ENCODE measurements around the gene ANKRD33. TPM values are rescaled to one million over a fixed set of nuclear protein-coding genes. Genes with fewer than 3 reads are reported as not detected.

Gene ANKRD33
- total and polyA plus RNA-seq, 2 experiments from 2014 or later = 0.27 to 1.7 TPM

GRCh38 chr12:51838762-51839161, 49.1 kb upstream of the ANKRD33 start:
- TF ChIP-seq ZNF331 (CRISPR knock-in tag; IDR thresholded peaks at IDR 0.05; ENCODE audit: low read depth) = no peak
- TF ChIP-seq CTCF (conservative IDR thresholded peaks at IDR 0.05; ENCODE audit: low read depth in 2 of 2) = no peak
- TF ChIP-seq NANOG (IDR thresholded peaks at IDR 0.05; ENCODE audit: borderline replicate concordance) = no peak
- no peak for TF ChIP-seq POLR2AphosphoS5 (IDR thresholded peaks at IDR 0.05; ENCODE audit: low read depth)
- TF ChIP-seq ETS1 (IDR thresholded peaks at IDR 0.05) = no peak
- TF ChIP-seq EZH2phosphoT487 (IDR thresholded peaks at IDR 0.05; ENCODE audit: unreplicated experiment) = no peak
- no peak for TF ChIP-seq EZH2 (IDR thresholded peaks at IDR 0.05; ENCODE audit: low read depth, unreplicated experiment)
- no peak for TF ChIP-seq JUNB (IDR thresholded peaks at IDR 0.05; ENCODE audit: unreplicated experiment)
- no peak for TF ChIP-seq ZNF114 (CRISPR knock-in tag; IDR thresholded peaks at IDR 0.05)
- TF ChIP-seq CREB1 (CRISPR knock-in tag; IDR thresholded peaks at IDR 0.05; ENCODE audit: low read depth) = no peak
- no peak for TF ChIP-seq ZNF462 (CRISPR knock-in tag; IDR thresholded peaks at IDR 0.05)
- TF ChIP-seq STAT1 (IDR thresholded peaks at IDR 0.05; ENCODE audit: unreplicated experiment) = no peak
- TF ChIP-seq REST (IDR thresholded peaks at IDR 0.05; ENCODE audit: unreplicated experiment) = no peak
- H3K36me3 Mint-ChIP-seq (ENCODE audit: low read depth) = peaks cover 3% of the 10 kb centered on the region; the same call in 1 of the 3 replicates
- Histone ChIP-seq H3K79me2 (replicated peaks; ENCODE audit: insufficient read depth) (no peaks in the 10 kb centered on the region), H3K4me2 (no peak overlapping the region), H3K9me2 (ENCODE audit: insufficient read depth) (0 out of 2 replicates have a peak, but pooled peaks cover 3% of the 10 kb centered on the region), H3K36me3 (ENCODE audit: insufficient read depth) (no peaks in the 10 kb centered on the region), H3K27me3 (ENCODE audit: insufficient read depth) (no peaks in the 10 kb centered on the region), H3K4me1 (ENCODE audit: insufficient read depth) (peaks cover 39% of the 10 kb centered on the region), H3K27ac (ENCODE audit: low read depth) (no peak overlapping the region), H2AFZ (no peak overlapping the region), H3F3A (replicated peaks; ENCODE audit: low read depth) (no peaks in the 10 kb centered on the region), H3K4me3 (no peak overlapping the region), H4K20me1 (replicated peaks; ENCODE audit: insufficient read depth) (no peaks in the 10 kb centered on the region; the same call in 1 of the 2 replicates)
- no peak for DNase-seq (ENCODE audit: low spot score)
- peaks cover 57% of the 10 kb centered on the region for H3K4me1 Mint-ChIP-seq
- no peak overlapping the region for H3K4me3 Mint-ChIP-seq
- no peak for ATAC-seq
- peaks cover 15% of the 10 kb centered on the region for H3K27me3 Mint-ChIP-seq (ENCODE audit: insufficient read depth, low read depth, poor library complexity)
- H3K27ac Mint-ChIP-seq = no peak overlapping the region
- no peaks in the 10 kb centered on the region for H3K9me3 Mint-ChIP-seq
